Measurements from ENCODE around the gene DTNB.

- TF ChIP-seq CTCF (IDR thresholded peaks at IDR 0.05; ENCODE audit: insufficient read depth, low read length, poor library complexity, severe bottlenecking) (no peak), EZH2phosphoT487 (conservative IDR thresholded peaks at IDR 0.05; ENCODE audit: low read length) (no peak)
These were observed 14.9 kb upstream of the DTNB start for GRCh38 chr2:25688236-25688635.
